ENCODE data around the gene UQCRC1.

The UQCRC1 gene

DNA sequence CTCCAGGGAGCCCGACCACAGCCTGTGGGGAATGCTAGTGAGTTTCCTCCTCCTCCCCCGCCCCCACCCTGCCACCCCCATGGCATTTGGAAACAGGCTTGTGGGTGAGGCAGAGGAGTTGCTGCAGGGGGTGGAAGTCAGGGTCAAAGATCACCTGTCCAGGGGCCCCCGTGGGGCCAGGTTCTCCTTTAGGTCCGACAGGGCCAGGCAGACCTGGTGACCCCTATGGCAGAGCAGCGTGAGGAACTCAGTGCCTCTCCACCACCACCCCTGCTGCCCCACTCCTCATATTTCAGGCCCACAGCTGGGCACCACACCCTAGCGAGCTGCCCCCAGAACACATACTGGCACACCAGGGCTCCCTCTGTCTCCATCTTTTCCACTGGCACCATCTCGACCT is 36.9 kb downstream of the UQCRC1 start:
- no peak for DNase-seq (ENCODE audit: low read depth, low spot score)

DNA sequence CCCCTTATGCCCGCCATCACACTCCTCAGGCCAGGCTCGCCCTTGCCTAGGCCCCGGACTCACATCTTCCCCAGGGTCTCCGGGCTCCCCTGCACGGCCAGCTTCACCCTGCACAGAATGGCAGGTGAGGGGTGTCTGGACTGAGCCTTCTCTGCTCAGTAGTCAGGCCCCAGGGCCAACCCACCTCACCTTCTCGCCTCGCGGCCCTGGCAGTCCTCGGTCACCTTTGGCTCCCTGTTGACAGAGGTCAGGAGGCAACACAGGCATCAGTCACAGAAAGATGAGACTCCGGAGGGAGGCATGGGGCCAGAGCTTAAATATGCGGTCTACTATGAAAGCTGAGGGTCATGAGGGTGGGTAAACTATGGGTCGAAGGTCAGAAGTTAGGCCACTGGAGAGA is 37.5 kb downstream of the UQCRC1 start:
- no peak for DNase-seq (ENCODE audit: low read depth, low spot score)

DNA sequence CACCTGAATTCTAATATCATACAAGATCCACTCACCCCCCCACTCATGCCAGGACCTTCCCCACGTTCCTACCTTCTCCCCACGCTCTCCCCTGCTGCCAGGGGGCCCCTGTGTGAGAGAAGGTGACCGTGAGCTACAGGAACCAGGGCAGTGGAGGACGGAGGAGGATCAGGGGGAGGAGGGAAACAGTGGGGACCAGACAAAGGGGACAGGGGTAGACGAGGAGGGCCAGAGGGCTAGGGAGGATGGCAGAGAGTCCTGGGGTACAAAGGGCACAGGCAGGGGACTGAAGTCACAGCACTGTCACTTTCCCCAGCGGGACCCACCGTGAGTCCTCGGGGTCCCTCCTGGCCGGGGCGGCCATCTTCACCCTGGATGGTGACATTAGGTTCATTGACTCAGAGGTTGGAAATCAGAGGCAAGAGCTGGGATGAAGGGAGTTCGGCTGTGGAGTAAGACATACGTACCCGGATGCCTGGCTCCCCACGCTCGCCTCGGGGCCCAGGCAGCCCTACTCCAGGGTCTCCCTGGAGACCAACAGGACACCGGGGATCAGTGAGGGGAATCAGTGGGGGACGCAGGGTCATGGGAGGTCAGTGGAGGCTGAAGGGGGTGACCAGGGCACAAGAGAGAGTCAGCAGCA is 39.5 kb downstream of the UQCRC1 start:
- DNase-seq (ENCODE audit: low read depth, low spot score): no peak

DNA sequence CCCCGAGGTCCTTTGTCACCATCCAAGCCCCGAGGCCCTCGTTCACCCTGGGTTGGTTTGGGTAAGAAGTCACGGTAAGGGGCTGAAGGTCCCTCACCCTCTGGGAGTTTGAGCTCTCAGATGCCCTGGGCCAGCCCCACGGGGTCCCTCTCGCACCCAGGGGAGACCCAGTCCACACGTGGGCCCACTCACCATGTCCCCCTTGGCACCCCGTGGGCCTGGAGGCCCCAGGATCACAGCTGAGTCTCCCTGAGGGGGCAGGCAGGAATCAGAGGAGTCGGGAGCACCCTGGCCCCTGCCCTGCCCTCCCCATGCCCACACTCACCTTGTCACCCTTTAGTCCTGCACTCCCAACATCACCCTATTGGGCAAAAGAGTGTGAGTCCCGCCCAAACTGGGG is 40.0 kb downstream of the UQCRC1 start:
- no peak for DNase-seq (ENCODE audit: low read depth, low spot score)

GRCh38 chr3:48568476-48568875 is 41.0 kb downstream of the UQCRC1 start:
- DNase-seq (ENCODE audit: low read depth, low spot score): no peak

- no peak for DNase-seq (ENCODE audit: low read depth, low spot score)
Measured at GRCh38 chr3:48567500-48567899, 41.9 kb downstream of the UQCRC1 start.

- no peak for DNase-seq (ENCODE audit: low read depth, low spot score)
Measured at GRCh38 chr3:48567090-48567489, 42.4 kb downstream of the UQCRC1 start.

DNA sequence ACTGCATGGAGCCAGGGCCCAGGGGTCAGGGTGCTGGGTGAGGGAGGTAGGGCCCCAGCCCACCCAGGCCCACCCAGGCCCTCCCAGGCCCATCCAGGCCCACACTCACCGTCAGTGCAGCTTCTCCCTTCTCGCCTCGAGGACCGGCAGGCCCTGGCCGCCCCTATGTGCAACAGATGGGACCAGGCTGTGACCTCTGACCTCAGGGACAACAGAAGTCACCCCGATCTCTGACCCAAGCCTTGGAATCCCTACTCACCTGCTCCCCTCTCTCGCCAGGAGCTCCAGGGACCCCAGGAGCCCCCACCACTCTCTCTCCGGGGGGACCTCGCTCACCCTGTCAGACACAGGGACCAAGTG is 43.1 kb downstream of the UQCRC1 start:
- DNase-seq (ENCODE audit: low read depth, low spot score): no peak

- no peak for DNase-seq (ENCODE audit: low read depth, low spot score)
Measured at GRCh38 chr3:48565591-48566400, 43.6 kb downstream of the UQCRC1 start.

- DNase-seq (ENCODE audit: low read depth, low spot score): no peak
Measured at GRCh38 chr3:48565186-48565585, 44.3 kb downstream of the UQCRC1 start.

DNA sequence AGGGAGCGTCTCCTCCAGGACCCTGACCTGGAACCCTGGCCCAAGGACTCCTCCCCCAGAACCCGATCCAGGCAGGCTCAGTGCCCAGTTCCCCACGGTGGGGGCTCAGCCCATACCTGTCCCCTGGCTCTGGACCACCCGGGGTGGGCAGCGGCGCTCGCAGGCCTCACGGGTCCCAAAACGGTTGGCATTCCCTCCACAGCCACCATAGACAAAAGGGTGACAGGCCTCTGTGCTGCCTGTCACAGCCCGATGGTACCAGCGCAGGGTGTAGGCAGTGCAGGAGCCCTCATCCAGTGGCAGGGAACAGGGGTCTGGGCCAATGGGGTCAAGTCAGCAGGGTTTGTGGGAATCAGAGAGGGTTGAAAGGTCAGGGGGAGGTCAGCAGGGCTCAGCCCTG is 44.8 kb downstream of the UQCRC1 start:
- no peak for DNase-seq (ENCODE audit: low read depth, low spot score)

DNA sequence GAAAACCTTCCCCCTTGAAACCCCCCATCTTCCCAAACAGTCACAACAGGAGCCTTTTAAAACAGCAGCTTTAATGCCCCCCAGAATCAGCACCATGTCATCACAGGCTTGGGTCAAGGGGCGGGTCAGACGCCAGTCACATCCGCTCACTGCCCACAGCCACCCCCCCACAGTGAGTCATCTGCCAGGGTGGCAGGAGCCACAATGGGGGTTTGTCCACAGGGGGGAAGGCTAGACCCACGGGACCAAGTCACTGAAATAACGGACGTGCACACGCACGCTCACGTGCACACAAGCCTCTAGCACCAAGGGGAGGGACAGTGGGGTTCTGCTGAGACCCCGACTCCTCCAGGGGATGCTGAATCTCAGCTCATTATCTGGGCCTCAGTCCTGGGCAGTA is 45.4 kb downstream of the UQCRC1 start:
- DNase-seq (ENCODE audit: low read depth, low spot score): no peak

DNA sequence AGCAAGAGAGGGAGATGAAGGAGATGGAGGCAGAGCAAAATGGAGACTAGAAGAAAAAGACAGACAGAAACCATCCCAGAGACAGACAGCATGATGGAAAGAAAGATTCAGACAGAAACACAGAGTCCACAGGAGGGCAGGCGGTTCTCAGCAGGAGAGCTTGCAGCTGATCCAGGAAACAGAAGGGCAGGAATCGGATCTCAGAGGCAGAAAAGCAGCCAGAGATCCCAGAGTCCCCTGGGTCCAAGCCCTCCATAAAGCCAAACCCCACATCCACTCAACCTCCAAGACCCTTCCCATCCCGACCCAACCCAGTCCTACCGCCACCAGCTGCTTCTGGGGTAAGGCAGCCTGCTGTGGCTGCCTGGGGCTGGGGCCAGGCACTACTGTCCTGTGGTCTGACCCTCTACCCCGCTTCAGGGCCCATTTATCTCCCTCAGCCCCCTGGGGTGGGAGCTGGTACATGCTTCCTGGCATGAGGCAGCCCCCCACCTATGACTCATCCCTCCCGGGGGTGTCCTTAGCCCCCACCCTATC is 46.0 kb downstream of the UQCRC1 start, which contains the start of gene UCN2:
Gene UCN2, minus strand, starts transcription at position 400 of the 537 bp plus-strand sequence. CDS start 657 bp downstream, outside the sequence.
- DNase-seq (ENCODE audit: low read depth, low spot score): no peak

GRCh38 chr3:48562367-48563095 is 46.9 kb downstream of the UQCRC1 start:
- DNase-seq (ENCODE audit: low read depth, low spot score): no peak

DNA sequence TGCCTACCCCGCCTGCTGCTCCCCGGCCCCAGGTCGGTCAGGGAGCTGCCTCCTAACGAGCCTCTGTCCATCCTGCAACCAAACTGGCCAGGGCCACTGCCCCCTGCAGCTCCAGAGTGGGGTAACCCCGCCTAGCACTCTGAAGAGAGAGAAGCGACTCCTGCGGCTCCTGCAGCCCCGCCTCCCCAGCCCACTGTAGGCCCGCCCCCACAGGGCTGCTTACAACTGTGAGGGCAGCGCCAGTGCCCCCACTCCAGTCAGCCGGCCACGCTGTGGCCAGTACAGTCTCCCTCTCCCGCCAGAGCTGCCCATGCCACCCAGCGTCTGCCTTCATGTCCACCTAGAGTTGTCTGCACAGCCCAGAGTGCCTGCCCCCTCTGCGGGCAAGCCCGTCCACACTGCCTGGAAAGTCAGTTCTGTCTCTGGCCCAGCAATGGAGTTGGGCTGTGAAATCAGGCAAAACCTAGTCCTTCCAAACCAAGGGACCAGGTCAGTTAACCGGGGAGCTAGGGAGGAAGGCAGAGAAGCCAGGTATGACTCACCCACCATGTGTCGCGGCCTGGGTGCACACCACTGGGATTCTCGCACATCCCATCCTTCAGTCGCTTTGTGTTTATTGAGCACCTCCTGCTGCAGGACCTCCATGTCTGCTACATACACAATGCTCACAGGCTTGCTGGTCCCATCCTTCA is 48.3 kb downstream of the UQCRC1 start:
- no peak for DNase-seq (ENCODE audit: low read depth, low spot score)

GRCh38 chr3:48560648-48561018 is 48.8 kb downstream of the UQCRC1 start:
- DNase-seq (ENCODE audit: low read depth, low spot score): no peak

- DNase-seq (ENCODE audit: low read depth, low spot score): no peak
Measured at GRCh38 chr3:48558493-48559134, 50.8 kb downstream of the UQCRC1 start.

DNA sequence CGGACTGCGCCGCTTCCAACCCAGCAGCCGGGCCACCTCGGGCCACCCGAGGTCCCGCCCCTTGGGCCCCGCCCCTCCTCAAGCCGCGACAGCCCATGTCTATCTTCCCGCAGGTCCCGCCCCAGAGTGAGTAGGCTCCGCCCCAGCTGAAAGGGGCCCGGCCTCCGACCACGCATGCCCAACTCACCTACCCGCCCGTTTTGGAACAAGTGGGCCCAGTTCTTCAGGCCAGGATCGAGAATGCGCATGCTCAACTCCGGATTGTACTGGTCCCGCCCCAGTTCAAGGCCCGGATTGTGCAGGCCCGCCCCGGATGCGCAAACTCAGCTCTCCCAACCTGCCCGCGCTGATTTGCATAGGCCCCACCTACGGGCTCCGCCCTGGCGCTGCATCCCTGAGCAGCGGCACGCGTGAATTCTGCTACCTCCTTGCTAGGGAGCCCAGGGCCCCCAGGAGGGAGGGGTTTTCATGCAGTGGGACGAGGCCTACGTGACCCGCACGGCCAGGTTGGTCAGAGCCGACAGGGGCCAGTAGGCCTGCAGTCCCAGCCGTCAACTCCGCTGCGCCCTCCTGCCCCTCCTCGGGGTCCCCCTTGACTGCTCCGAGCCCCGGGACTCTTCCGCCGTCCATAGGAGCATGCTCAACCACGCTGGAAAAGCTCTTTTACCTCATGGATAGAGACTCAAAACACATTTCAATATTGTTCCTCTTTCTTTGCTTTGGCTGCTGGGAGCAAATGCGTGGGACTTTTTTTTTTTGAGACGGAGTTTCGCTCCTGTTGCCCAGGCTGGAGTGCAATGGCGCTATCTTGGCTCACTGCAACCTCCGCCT is 52.4 kb downstream of the UQCRC1 start, which contains the start of gene PFKFB4:
Gene PFKFB4, minus strand, starts transcription at position 8 of the 831 bp plus-strand sequence. CDS start 26 bp downstream, outside the sequence.
- DNase-seq (ENCODE audit: low read depth, low spot score): peak; percentile 98

DNA sequence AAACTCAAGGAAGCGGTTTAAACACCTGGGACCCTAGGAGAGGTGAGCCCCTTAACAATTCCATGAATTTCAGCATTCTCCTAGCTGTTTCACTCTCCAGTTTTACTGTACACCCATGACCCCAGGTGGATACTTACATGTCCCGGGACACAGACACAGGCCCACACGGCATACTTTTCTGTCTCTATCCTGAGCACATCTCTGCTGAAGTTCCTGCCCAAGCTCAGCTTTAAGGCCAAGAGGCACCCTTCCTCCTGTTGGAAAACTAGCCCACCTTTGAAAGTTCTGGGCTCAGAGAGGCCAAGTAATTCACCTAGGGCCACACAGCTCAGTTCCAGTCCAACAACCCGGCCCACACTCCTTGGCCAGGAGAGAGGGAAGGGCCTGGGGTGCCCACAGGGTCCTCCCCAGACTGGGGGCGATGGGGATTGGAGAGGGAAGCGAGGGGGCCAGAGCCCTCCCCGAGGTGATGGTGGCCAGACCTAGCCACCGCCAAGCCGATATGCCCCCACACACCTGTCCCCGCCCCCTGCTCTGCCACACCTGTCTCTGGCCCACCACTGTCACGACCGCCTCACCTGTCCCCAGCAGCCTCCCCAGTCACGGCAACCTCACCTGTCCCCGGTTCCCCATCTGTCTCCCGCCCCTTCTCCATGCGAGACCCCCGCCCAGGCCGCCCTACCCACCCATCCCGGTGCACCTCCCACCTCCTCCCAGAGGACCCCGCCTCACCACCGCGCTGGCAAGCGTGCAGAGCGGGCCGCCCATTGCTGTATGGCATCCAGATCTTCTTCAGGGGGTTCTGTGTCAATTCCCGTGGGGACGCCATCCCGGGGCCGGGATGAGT is 53.3 kb downstream of the UQCRC1 start:
- DNase-seq (ENCODE audit: low read depth, low spot score): no peak
